ENCODE data around the gene TMEM120A.

DNA sequence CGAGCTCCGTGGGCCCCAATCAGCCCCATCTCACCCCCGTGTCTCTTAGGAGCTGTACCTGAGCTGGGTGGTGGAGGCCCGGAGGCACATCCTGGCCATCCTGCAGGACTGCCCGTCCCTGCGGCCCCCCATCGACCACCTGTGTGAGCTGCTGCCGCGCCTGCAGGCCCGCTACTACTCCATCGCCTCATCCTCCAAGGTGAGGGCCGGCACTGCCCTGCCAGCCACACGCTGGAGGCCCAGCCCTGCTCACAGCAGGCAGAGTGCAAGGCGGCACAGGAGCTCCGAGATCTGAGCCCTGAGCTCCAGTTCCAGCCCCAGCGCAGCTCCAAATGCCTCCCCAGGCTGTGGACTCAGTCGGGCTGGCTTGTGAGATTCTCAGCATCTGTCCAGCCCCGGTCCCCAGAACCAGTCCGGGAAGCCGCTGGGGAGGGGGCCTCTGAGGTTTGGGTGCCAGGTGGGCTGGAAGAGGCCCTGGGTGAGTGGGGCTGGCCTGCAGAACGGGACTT lies 9.3 kb downstream of the TMEM120A start:
- TF ChIP-seq, protein P1, sequence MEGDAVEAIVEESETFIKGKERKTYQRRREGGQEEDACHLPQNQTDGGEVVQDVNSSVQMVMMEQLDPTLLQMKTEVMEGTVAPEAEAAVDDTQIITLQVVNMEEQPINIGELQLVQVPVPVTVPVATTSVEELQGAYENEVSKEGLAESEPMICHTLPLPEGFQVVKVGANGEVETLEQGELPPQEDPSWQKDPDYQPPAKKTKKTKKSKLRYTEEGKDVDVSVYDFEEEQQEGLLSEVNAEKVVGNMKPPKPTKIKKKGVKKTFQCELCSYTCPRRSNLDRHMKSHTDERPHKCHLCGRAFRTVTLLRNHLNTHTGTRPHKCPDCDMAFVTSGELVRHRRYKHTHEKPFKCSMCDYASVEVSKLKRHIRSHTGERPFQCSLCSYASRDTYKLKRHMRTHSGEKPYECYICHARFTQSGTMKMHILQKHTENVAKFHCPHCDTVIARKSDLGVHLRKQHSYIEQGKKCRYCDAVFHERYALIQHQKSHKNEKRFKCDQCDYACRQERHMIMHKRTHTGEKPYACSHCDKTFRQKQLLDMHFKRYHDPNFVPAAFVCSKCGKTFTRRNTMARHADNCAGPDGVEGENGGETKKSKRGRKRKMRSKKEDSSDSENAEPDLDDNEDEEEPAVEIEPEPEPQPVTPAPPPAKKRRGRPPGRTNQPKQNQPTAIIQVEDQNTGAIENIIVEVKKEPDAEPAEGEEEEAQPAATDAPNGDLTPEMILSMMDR (IDR thresholded peaks at IDR 0.05): no peak
- TF ChIP-seq POLR2A (IDR thresholded peaks at IDR 0.05): no peak

Data from body of pancreas (tissue), 4 donors.